ENCODE results near the gene CYB5D1. TPM values are rescaled to one million over a fixed set of nuclear protein-coding genes. Genes with fewer than 3 reads are reported as not detected.
A peak's percentile ranks its signal among the peaks of the same experiment; 100 is the strongest.

The CYB5D1 gene
- total RNA-seq, 4 donors from 2014 or later = 4.1 to 14.7 (median 9.0) TPM

- H3K27ac ChIP-seq = no peak overlapping the region
- TF ChIP-seq POLR2A (IDR thresholded peaks at IDR 0.05) = no peak
- H3K27me3 ChIP-seq = no peaks in the 10 kb centered on the region
- H3K4me3 ChIP-seq = no peak overlapping the region
- in situ Hi-C loops (cut with MboI; ENCODE audit: low sequenced_read_pairs in 4 of 4) (no loop called here), intact Hi-C loops (cut with DNase I; ENCODE audit: low total_unique reads) (loop anchor here (5.0 to 10.0 kb wide), 3 partner anchors 205 to 818 kb away; partner anchors contain the start of genes ACADVL, DLG4, RNASEK and SAT2)
- no peaks in the 10 kb centered on the region for H3K36me3 ChIP-seq
- ATAC-seq = no peak
- no peak for DNase-seq
- no peaks in the 10 kb centered on the region for H3K9me3 ChIP-seq
- peaks cover 14 to 17% of the 10 kb centered on the region in 2 donors for H3K4me1 ChIP-seq
Observed at GRCh38 chr17:7832431-7832830, 25.4 kb upstream of the CYB5D1 start.

- Histone ChIP-seq H3K27me3 (no peaks in the 10 kb centered on the region), H3K9me3 (no peaks in the 10 kb centered on the region), H3K36me3 (no peaks in the 10 kb centered on the region), H3K27ac (peak overlapping the region; percentile 97 to 100 (median 100)), H3K4me3 (peak overlapping the region; percentile 81 to 90 (median 85)), H3K4me1 (peaks cover 20 to 24% of the 10 kb centered on the region in 2 donors)
- in situ Hi-C loops (cut with MboI; ENCODE audit: low sequenced_read_pairs in 4 of 4) (no loop called here), intact Hi-C loops (cut with DNase I; ENCODE audit: low total_unique reads) (loop anchor here (5.0 to 10.0 kb wide), 3 partner anchors 206 to 818 kb away; partner anchors contain the start of genes ACADVL, DLG4, RNASEK and SAT2)
- ATAC-seq (no peak), DNase-seq (peak in 1 of 2 donors; percentile 15)
- TF ChIP-seq POLR2A (IDR thresholded peaks at IDR 0.05) (no peak), CTCF (IDR thresholded peaks at IDR 0.05 in 4 of 5, conservative IDR thresholded peaks at IDR 0.05 in 1 of 5) (no peak)
Observed at GRCh38 chr17:7833011-7833794, 24.6 kb upstream of the CYB5D1 start.

- Histone ChIP-seq H3K4me1 (peaks cover 26 to 32% of the 10 kb centered on the region in 2 donors), H3K4me3 (peak within 1 kb of the TSS; percentile 81 to 90 (median 85)), H3K27ac (peak within 1 kb of the TSS; percentile 97 to 100 (median 100)), H3K36me3 (no peaks in the 10 kb centered on the region), H3K27me3 (no peaks in the 10 kb centered on the region), H3K9me3 (no peaks in the 10 kb centered on the region)
- TF ChIP-seq POLR2A (IDR thresholded peaks at IDR 0.05) (peak; percentile 57 to 71), CTCF (IDR thresholded peaks at IDR 0.05 in 4 of 5, conservative IDR thresholded peaks at IDR 0.05 in 1 of 5) (no peak)
- ATAC-seq = peak; percentile 63 to 66
- peak; percentile 92 to 95 for DNase-seq
- intact Hi-C loops (cut with DNase I; ENCODE audit: low total_unique reads) = loop anchor here (2.0 to 10.0 kb wide), 4 partner anchors 55 to 819 kb away; partner anchors contain the start of genes ACADVL, CHD3, DLG4 and RNASEK
- in situ Hi-C loops (cut with MboI; ENCODE audit: low sequenced_read_pairs in 4 of 4) = no loop called here
Observed at GRCh38 chr17:7833795-7834541, 23.8 kb upstream of the CYB5D1 start, which contains the start of gene KDM6B. KDM6B (plus strand) TSS chr17:7834217; CDS start chr17:7845555, 11,338 bp downstream.

DNA sequence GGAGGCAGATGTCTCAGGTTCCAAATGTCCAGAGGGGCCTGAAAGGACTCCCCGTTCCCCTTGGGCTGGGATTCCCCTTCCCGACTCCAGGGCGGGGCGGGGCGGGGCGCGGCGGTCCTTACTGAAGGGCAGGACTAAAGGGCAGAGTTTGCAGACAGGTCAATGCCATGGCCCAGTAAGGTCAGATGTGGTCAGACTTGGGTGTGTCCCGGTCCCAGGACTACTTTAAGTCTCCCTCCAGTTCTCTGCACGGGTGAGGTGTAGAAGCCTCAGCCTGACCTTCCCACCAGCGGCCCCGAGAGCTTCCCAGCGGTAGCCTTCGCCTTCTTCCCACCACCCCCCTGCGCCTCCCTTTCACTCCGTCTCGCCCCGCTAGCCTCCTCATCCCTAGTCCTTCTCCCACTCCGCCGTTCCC is 23.3 kb upstream of the CYB5D1 start:
- peak overlapping the region; percentile 97 to 100 (median 100) for H3K27ac ChIP-seq
- H3K4me1 ChIP-seq = peaks cover 32 to 37% of the 10 kb centered on the region in 2 donors
- in situ Hi-C loops (cut with MboI; ENCODE audit: low sequenced_read_pairs in 4 of 4) (no loop called here), intact Hi-C loops (cut with DNase I; ENCODE audit: low total_unique reads) (loop anchor here (2.0 to 10.0 kb wide), 4 partner anchors 54 to 820 kb away; partner anchors contain the start of genes ACADVL, CHD3, DLG4 and RNASEK)
- H3K36me3 ChIP-seq = no peaks in the 10 kb centered on the region
- ATAC-seq = peak; percentile 20 to 38
- TF ChIP-seq CTCF (IDR thresholded peaks at IDR 0.05 in 4 of 5, conservative IDR thresholded peaks at IDR 0.05 in 1 of 5) = no peak
- no peak for TF ChIP-seq POLR2A (IDR thresholded peaks at IDR 0.05)
- peak overlapping the region; percentile 81 to 90 (median 85) for H3K4me3 ChIP-seq
- H3K27me3 ChIP-seq = no peaks in the 10 kb centered on the region
- no peaks in the 10 kb centered on the region for H3K9me3 ChIP-seq
- peak; percentile 53 to 76 for DNase-seq
